ENCODE data around the gene GALC.
A peak's percentile ranks its signal among the peaks of the same experiment; 100 is the strongest.

Gene GALC

GRCh38 chr14:88005978-88006851, 13.2 kb upstream of the GALC start:
- peak; percentile 59 for DNase-seq

GRCh38 chr14:88005050-88005481, 12.1 kb upstream of the GALC start, which contains the start of gene GPR65:
Gene GPR65, plus strand, starts transcription at chr14:88005135. Its CDS starts 5,713 bp downstream, at chr14:88010848.
- peak; percentile 28 for DNase-seq

- no peak for DNase-seq
Measured at GRCh38 chr14:88004506-88005036, 11.6 kb upstream of the GALC start.

DNA sequence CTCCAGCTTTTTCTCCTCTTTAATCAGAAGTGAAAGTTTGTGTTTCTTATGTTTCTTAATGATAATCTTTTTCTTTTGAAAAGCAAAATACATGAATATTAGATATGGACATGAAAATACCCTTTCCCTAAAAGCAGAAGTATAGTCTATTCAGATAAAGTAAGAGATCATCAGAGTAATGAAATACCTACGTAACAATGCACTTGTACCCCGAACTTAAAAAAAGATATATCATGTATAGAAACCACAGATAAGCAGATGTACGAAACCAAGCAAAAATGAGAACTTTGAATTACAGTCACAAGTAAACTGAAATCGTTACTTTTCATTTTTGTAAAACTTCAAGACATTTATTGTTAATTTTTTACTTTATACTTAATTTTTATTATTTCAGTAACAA, 10.4 kb upstream of the GALC start:
- DNase-seq = no peak

DNA sequence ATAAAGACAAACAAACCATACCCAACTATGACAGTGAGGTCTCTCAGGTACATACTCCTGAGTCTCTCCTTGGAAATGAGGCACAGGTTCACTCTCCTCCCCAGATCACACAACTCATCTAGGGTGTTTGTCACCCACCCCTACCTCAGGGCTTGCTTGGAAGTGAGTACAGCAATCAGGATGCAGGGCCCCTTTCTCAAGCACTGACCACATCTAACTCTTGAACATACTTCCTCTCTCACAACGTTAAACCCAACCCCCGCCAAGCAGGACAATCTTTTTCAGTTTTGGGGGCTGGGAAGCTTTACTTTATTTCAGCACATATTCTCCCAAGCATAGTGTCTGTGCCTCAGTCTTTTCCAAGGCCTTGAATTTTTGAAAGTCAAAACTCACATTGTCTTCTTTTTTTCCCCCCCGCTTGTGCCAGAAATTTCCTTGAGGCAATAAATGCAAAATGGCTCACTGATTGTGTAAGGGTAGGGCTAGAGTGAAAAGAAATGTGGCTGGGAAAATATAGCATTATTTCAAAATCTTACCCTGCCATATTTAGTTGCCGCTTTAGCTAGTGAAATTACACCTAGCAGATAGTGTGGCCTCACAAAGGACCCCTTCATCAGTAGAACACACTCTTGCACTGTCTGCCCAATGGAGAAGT, 9.6 kb upstream of the GALC start:
- DNase-seq = no peak

DNA sequence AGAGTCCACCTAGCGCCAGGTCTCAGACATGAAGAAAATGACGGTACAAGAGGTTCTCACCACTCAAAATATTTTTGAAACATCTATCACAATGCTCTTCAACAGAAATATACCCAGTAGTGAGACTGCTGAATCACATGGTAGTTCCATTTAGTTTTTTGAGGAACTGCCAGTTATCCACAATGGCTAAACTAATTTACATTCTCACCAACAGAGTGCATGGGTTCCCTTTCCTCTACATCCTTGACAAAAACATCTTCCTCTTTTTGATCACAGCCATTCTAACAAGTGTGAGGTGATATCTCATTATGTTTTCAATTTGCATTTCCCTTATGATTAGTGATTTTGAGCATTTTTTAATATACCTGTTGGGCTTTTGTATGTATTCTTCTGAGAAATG, 6.3 kb upstream of the GALC start:
- no peak for DNase-seq

DNA sequence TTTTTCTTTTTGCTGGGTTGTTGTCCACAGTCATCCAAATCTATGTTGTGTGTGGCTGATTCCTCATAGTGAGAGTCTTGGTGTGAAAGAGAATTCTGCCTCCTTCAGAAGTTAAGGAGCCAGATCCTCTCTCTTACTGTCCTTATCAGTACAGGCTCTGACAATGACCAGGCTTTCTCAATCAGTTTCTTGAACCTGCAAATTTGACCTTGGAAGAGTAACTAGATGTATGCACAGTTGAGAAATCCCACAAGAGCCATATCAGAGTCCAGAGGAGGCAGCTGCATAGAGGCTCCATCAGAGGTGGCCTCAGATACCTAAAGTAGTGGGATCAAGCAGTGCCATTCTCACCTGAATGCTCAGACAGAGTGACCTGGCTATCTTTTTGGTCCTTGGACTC, 5.5 kb upstream of the GALC start:
- DNase-seq = no peak

- DNase-seq = no peak
Measured at GRCh38 chr14:87996291-87996592, 3.3 kb upstream of the GALC start.

DNA sequence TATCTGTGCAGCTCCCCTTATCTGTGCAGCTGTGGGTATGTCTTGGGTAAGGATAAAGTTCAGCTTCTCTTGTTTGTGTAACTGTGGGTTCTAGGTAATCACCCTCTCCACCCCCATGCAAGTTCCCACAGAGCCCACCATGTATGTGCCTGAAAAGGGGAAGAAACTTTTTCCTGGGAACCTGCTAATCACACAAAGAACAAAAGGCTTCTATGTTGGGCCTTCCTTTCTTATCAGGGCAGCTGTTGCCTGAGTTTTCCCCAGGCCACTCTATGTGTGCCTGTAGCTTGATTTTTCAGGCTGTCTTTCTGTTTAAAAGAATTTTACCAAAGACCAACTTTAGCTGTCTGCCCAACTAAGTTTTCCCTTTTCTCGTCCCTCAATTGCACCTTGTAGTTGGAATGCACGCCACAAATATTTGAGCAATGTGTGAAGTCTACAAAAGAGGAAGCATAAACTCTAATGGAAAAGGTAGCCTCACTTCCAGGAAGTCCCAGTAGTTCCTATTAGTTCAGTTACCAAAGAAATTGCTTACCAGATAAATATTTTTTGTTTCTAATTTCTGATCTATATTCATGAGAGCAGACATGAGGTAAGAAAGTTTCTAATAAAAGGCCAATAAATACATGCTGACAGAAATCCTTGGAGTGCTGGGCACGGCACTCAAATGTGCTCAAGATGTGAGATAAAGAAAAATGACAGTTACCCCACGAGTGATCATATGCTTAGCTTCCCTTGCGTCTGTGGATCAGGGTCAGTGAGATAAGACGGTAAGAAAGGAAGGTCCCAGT, 2.7 kb upstream of the GALC start:
- no peak for DNase-seq

DNA sequence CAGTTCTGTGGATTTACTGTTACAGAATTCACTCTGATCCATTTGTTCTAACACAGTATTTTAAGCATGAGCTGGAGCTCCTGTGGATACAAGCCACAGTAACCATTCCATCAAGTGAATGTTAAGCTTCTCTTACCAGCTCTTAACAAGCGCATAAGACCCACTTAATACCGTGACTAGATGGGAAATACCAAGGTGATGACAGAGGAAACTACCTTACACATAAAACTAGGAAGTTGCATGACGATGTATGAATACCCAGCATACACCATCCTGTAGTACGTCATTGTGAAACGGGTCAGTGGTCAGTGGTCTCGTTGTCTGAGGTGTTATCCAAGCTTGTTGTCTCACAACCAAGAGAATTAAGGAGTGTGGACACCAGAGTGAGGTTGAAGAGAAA, 2.0 kb upstream of the GALC start:
- DNase-seq = no peak

DNA sequence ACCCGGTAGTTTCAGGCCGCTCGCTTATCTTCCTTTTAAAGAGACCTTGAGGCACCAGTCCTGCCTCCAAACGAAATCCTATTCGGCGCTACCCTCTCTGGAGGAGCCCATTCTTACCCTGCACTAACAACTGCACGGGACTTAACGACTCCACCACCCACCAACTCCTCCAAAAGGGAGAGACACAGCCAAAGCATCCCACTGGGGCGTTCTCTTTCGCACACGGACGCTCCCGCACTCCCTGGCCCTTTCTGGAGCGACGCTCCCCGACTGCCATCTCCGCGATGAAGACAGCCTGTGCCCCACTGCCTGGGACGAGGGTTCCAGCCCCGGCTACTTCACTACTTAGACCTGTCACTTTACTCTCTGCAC, 650 bp downstream of the GALC start:
- DNase-seq = no peak

DNA sequence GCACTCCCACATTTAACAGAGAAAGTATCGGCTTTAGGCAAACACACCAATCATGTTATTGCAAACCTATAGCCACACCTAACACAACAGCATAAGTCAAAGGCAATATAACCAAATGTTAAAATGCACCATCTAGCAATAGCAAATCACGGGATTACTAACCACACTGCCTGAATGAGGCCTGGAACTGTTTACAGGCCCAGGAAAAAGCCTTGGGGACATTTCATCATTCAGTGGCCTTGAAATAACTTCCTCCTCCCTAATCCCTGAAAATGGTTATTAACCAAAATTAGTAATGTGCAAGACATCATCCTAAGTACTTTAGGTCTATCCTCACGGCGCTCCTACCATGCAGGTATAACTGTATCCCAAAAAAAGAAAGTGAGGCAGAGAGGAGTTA, 2.3 kb downstream of the GALC start:
- DNase-seq = no peak

DNA sequence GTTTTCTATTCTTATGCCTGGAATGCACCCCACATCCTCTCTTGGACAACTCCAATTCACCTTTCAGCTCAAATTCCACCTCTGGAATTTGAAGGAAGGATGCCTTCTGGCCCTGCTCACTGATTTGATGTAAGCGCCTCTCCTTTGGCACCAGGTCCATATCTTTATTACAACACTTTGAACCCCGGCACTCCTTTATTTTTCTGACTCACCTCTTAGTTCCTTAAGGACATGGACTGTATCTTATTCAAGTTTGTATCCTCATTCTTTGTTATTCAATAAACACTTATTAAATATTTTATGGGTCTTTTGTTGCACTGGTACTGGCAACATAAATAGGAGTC, 3.1 kb downstream of the GALC start:
- no peak for DNase-seq

- no peak for DNase-seq
Measured at GRCh38 chr14:87989221-87989955, 3.6 kb downstream of the GALC start.

DNA sequence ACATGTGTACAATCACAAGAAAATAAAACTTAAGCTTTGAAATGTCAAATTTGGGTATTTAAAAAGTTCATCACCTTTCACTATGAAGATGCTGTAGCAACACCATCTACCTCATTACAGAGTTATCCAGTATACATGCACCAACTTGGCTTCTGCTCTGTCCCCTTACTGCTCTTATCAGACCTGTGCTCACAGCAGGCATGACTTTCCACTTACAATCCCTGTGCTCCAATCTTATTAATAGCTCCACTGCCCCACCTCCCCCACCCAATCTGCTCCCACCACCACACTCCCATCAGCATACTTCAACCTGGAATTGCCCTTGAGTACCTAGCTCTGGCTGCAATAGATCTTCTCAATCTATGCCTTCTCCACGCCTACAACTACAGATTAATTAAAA, 13.3 kb downstream of the GALC start:
- no peak for DNase-seq

DNA sequence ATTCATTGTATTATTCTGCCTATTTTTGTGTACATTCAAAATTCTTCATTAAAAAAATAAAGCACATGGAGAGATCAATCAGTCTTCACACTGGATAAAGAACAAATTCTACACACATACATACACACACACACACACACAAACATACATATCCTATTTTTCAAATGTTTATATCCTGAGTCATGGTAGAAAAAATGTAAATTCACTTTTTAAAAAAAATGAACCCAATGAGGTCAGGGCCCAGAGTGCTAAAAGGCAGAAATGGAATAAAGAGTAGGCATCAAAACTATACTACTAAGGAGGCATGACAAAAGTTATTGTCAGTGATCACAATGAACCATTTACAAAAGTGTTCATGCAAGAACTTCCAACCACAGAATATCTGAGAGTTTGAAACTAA, 17.3 kb downstream of the GALC start:
- no peak for DNase-seq

DNA sequence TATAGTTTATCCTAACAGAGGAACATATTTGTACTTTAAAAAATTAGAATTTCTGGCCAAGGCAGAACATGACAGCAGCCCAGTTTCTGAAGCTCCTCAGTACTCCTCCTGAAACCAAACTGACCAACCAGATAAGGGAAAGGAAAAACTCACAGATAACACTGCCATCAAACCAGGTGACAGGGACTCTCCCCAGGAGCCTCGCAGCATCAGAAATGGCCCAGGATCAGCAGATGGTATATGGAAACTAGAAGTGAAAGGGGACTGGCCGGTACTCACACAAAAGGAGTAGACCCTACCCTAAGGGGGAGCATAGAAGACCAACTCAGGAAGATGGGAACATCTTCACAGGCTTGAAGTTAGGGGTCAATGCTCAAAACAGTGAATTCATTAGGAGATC, 22.0 kb downstream of the GALC start:
- DNase-seq = no peak

DNA sequence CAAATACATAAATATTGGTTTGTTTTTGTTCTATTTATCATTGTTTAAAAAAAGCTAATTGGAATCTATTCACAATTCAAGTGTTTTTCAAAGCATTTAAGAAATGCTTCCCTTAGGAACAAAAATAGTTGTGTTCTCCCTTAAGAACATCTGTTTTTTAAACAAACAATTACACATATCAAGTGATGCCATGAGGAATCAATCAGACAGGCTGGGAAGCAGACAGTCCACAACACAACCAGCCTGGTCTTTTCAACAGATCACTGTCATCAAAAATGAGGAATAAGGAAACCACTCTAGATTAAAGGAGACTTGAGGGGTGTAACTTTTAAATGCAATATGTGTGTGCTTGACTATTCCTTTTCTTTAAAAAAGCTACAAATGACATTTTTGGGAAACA, 25.5 kb downstream of the GALC start:
- DNase-seq = no peak

DNA sequence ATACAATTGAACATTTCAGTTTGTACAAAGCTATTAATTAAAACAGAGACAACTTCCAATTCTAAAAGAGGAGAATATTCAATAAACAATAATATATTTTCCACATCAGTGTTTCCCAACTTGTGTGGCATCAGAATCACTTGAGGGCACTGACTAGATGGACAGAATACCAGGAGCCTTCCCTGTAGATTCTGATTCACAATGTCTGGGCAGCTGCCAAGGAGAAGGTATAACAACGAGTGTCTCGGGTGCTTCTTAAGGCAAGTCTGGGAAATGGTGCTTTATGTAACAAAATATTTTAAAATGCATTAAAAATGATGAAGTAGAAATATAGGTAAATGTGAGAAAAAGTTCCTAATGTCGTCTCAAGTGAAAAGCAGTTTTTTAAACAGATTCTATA, 26.2 kb downstream of the GALC start:
- DNase-seq = no peak

- no peak for DNase-seq
Measured at GRCh38 chr14:87961246-87961645, 31.7 kb downstream of the GALC start.

- no peak for DNase-seq
Measured at GRCh38 chr14:87960013-87960787, 32.8 kb downstream of the GALC start.

DNA sequence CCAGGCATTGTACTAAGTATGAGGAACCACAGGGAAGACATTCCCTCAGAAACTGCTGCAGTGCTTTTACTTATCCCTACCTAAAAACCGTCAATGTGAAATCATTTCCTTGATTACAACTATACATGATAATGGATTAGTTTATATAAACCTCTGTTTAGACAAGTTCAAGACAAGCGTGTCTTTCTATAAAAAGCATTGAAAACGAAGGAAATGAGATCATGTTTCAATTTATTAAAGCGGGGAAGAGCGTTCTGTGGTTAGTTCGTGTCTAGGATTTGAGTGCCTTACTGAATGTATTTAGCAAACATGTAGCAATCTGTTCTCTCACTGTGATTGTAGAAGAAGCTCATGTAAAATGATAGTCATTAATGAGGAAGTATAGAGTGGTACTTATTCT, 37.5 kb downstream of the GALC start:
- no peak for DNase-seq

Measured in effector CD4-positive, alpha-beta T cell (primary cell).